HCT116 (cell line): ENCODE results near the gene CPEB2. TPM values are rescaled to one million over a fixed set of nuclear protein-coding genes. Genes with fewer than 3 reads are reported as not detected.

Source experiments
- ATAC-seq: fragments of 200-7000 bp; cut with Tn5 transposase; 2 replicates; pipeline ENCODE4 v1.9.1; 2020; ENCODE audit warnings: mild to moderate bottlenecking, moderate library complexity
- BruUV-seq: library from RNA; stranded (reverse); fragments of 400-500 nt; replicated peaks from 2 replicates; lab custom pipeline; 2021; lab: Mats Ljungman, UMichigan
- CTCF ChIA-PET: fragments of 300-600 bp; sonication (Branson Sonifier 250); formaldehyde crosslinking; loops from one replicate; lab custom pipeline; 2021; ENCODE audit warnings: antibody characterized with exemption; lab: Charles Lee
- POLR2A ChIA-PET: fragments of 300-600, 350-600 bp; sonication (Branson Sonifier 250); formaldehyde crosslinking; loops from one replicate; lab custom pipeline; 2021; ENCODE audit warnings: antibody characterized with exemption; lab: Charles Lee
- RAD21 ChIA-PET, 2 experiments: fragments of 300-600 bp; sonication (Branson Sonifier 250); formaldehyde crosslinking; loops; one replicate each; lab custom pipeline; 2023; ENCODE audit warnings: low total read pairs in 2 of 2; ENCODE audit not compliant: uncharacterized antibody in 2 of 2, unreplicated experiment in 2 of 2, low non-redundant PET in 1 of 2; lab: Charles Lee
- DNase-seq: peaks from one replicate; pipeline ENCODE4 v3.0.0-alpha.2; 2010; ENCODE audit warnings: low read depth, low spot score
- H2AFZ ChIP-seq: fragments of 200-600 bp; shearing (Covaris generic), sonication (generic); 2 replicates; pipeline ENCODE4 v1.6.1; 2017; ENCODE audit warnings: low read depth, mixed run types, mixed read lengths, antibody characterized with exemption, low read length; ENCODE audit not compliant: poor library complexity, severe bottlenecking
- H3K27ac ChIP-seq: 2 replicates; pipeline ENCODE4 v1.5.1; 2012; ENCODE audit warnings: low read depth, low read length
- H3K27me3 ChIP-seq: fragments of 200-600 bp; sonication (generic); 2 replicates; pipeline ENCODE4 v1.6.1; 2016; ENCODE audit warnings: mixed run types, low read length, mixed read lengths; ENCODE audit not compliant: insufficient read depth
- H3K36me3 ChIP-seq, 2 experiments: fragments of 200-500 bp in 1 of 2; fragments of 200-600 bp in 1 of 2; sonication (Bioruptor generic) in 1 of 2; sonication (generic) in 1 of 2; 2 replicates each; pipeline versions ENCODE4 v1.5.1 to v1.6.1; 2014 to 2016; ENCODE audit warnings: low read length in 2 of 2, inconsistent platforms in 1 of 2, mixed read lengths in 1 of 2, mixed run types in 1 of 2; ENCODE audit not compliant: insufficient read depth in 2 of 2, control insufficient read depth in 1 of 2
- H3K4me1 ChIP-seq, 2 experiments: fragments of 200-600 bp in 1 of 2; sonication (generic) in 1 of 2; 2 replicates each; pipeline versions ENCODE4 v1.5.1 to v1.6.1; 2012 to 2017; ENCODE audit warnings: low read length in 2 of 2, inconsistent platforms in 1 of 2, mild to moderate bottlenecking in 1 of 2, mixed read lengths in 1 of 2, mixed run types in 1 of 2, moderate library complexity in 1 of 2; ENCODE audit not compliant: insufficient read depth in 2 of 2, control insufficient read depth in 1 of 2
- H3K4me2 ChIP-seq: fragments of 200-600 bp; sonication (generic); 2 replicates; pipeline ENCODE4 v1.6.1; 2017; ENCODE audit warnings: mixed run types, low read length, mixed read lengths
- H3K4me3 ChIP-seq, 2 experiments: fragments of 200-600 bp in 1 of 2; sonication (generic) in 1 of 2; replicated peaks in 1 of 2; 2 replicates each; pipeline ENCODE4 v1.5.1; 2011 to 2016; ENCODE audit warnings: low read length in 2 of 2, control low read depth in 1 of 2, low read depth in 1 of 2, mild to moderate bottlenecking in 1 of 2, mixed read lengths in 1 of 2, mixed run types in 1 of 2
- H3K79me2 ChIP-seq: fragments of 200-600 bp; sonication (generic); 2 replicates; pipeline ENCODE4 v1.6.1; 2017; ENCODE audit warnings: mild to moderate bottlenecking, mixed run types, low read length, moderate library complexity, mixed read lengths; ENCODE audit not compliant: insufficient read depth
- H3K9ac ChIP-seq: fragments of 200-600 bp; sonication (generic); 2 replicates; pipeline ENCODE4 v1.6.1; 2016; ENCODE audit warnings: low read length, mixed read lengths
- H3K9me2 ChIP-seq: fragments of 200-600 bp; sonication (generic), shearing (Covaris generic); 2 replicates; pipeline ENCODE4 v1.6.1; 2017; ENCODE audit warnings: mixed run types, mild to moderate bottlenecking, moderate library complexity; ENCODE audit not compliant: insufficient read depth
- H3K9me3 ChIP-seq, 2 experiments: fragments of 200-500 bp in 1 of 2; fragments of 200-600 bp in 1 of 2; sonication (Bioruptor generic) in 1 of 2; sonication (generic) in 1 of 2; 2 replicates each; pipeline ENCODE4 v1.6.1; 2014 to 2017; ENCODE audit warnings: low read length in 2 of 2, mixed read lengths in 2 of 2, inconsistent platforms in 1 of 2, low read depth in 1 of 2, mild to moderate bottlenecking in 1 of 2, mixed run types in 1 of 2, moderate library complexity in 1 of 2; ENCODE audit not compliant: control insufficient read depth in 1 of 2, insufficient read depth in 1 of 2
- H4K20me1 ChIP-seq: fragments of 200-600 bp; sonication (generic), shearing (Covaris generic); 2 replicates; pipeline ENCODE4 v1.6.1; 2017; ENCODE audit warnings: mixed run types, mild to moderate bottlenecking, moderate library complexity; ENCODE audit not compliant: insufficient read depth
- CBX3 ChIP-seq: IDR thresholded peaks from 2 replicates; pipeline ENCODE4 v1.6.1; 2012; ENCODE audit warnings: low read depth
- CEBPB ChIP-seq: IDR thresholded peaks from 2 replicates; pipeline ENCODE4 v1.6.1; 2012; ENCODE audit warnings: low read depth
- EGR1 ChIP-seq: IDR thresholded peaks from 2 replicates; pipeline ENCODE4 v1.6.1; 2012; ENCODE audit warnings: low read depth
- ELF1 ChIP-seq: IDR thresholded peaks from 2 replicates; pipeline ENCODE4 v1.6.1; 2012; ENCODE audit warnings: low read depth, borderline replicate concordance
- EZH2 ChIP-seq: fragments of 200-600 bp; sonication (generic); IDR thresholded peaks from 2 replicates; pipeline ENCODE4 v1.6.1; 2017; ENCODE audit warnings: antibody characterized with exemption, mixed run types
- FOSL1 ChIP-seq: IDR thresholded peaks from 2 replicates; pipeline ENCODE4 v1.6.1; 2012; ENCODE audit warnings: low read depth
- JUND ChIP-seq: IDR thresholded peaks from 2 replicates; pipeline ENCODE4 v1.6.1; 2012
- POLR2A ChIP-seq: IDR thresholded peaks from 2 replicates; pipeline ENCODE4 v1.7.0; 2011; ENCODE audit warnings: borderline replicate concordance; ENCODE audit not compliant: insufficient read depth, insufficient read length; ENCODE audit errors: extremely low read depth
- POLR2AphosphoS5 ChIP-seq: IDR thresholded peaks from 2 replicates; pipeline ENCODE4 v1.6.1; 2011; ENCODE audit warnings: mild to moderate bottlenecking, low read depth, low read length, moderate library complexity
- RAD21 ChIP-seq: IDR thresholded peaks from 2 replicates; pipeline ENCODE4 v1.6.1; 2012; ENCODE audit warnings: low read depth, mild to moderate bottlenecking
- SP1 ChIP-seq: IDR thresholded peaks from 2 replicates; pipeline ENCODE4 v1.6.1; 2012; ENCODE audit warnings: low read depth
- SRF ChIP-seq: IDR thresholded peaks from 2 replicates; pipeline ENCODE4 v1.6.1; 2012; ENCODE audit warnings: low read depth
- TCF7L2 ChIP-seq: IDR thresholded peaks from 2 replicates; pipeline ENCODE4 v1.7.0; 2011; ENCODE audit warnings: borderline replicate concordance, inconsistent platforms; ENCODE audit not compliant: insufficient read depth, insufficient read length; ENCODE audit errors: extremely low read depth
- YY1 ChIP-seq: IDR thresholded peaks from 2 replicates; pipeline ENCODE4 v1.6.1; 2011; ENCODE audit warnings: low read length, low read depth, moderate library complexity, mild to moderate bottlenecking; ENCODE audit not compliant: insufficient replicate concordance; ENCODE audit errors: extremely low read depth
- ZFX ChIP-seq: fragments of 450-650 bp; IDR thresholded peaks from 2 replicates; pipeline ENCODE4 v1.6.1; 2017
- ZNF274 ChIP-seq: fragments of 200-500 bp; sonication (Bioruptor generic); IDR thresholded peaks from 2 replicates; pipeline ENCODE4 v1.6.1; 2014; ENCODE audit warnings: mild to moderate bottlenecking, low read depth, low read length, inconsistent platforms
- intact Hi-C: fragments of 100-400 bp; cut with micrococcal nuclease; formaldehyde crosslinking; loops from 2 replicates; pipeline ENCODE4 v1.10.0; 2022
- total RNA-seq: library from RNA; stranded (reverse); gene quantifications from one replicate; pipeline ENCODE4 v1.2.1, GENCODE V29; 2021; ENCODE audit not compliant: unreplicated experiment
- TF ChIP-seq, protein P1 (sequence below): IDR thresholded peaks from 2 replicates; pipeline ENCODE4 v1.6.1; 2012
- TF ChIP-seq, protein P2 (sequence below), 3 experiments: fragments of 200-600 bp in 1 of 3; sonication (generic) in 1 of 3; IDR thresholded peaks in 2 of 3; conservative IDR thresholded peaks in 1 of 3; 2 replicates each; pipeline ENCODE4 v1.5.1; 2012 to 2017; ENCODE audit warnings: low read depth in 2 of 3, low read length in 2 of 3, antibody characterized with exemption in 1 of 3, borderline replicate concordance in 1 of 3, control low read depth in 1 of 3, mild to moderate bottlenecking in 1 of 3, mixed read lengths in 1 of 3, mixed run types in 1 of 3, moderate library complexity in 1 of 3; ENCODE audit not compliant: insufficient read depth in 1 of 3
- TF ChIP-seq, protein P3 (sequence below): IDR thresholded peaks from 2 replicates; pipeline ENCODE4 v1.6.1; 2012
- TF ChIP-seq, protein P4 (sequence below): IDR thresholded peaks from 2 replicates; pipeline ENCODE4 v1.6.1; 2011; ENCODE audit warnings: mild to moderate bottlenecking, low read length, moderate library complexity; ENCODE audit not compliant: insufficient replicate concordance; ENCODE audit errors: extremely low read depth

CPEB2 gene
- total RNA-seq, 1 experiment from 2014 or later, result 1.3 TPM

DNA sequence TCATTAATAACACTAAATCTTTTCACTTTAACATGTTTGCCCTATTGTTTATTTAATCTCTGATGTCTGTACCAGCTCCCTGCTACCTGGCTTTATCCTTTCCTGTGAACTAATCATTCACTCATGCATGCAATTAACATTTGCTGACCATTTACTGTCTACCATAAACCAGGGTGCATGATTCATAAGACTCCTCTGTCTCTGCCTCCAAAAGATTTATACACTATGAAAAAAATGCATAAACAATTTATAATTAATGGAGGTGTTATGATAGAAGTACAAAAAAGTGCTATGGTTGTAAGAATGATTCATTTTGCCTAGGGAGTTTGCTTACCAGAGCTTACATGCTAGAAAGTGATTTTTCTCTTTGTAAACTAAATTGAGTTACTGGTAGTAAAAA is 24.5 kb upstream of the CPEB2 start:
- H3K4me3 ChIP-seq, result no peak overlapping the region
- no TSS peak for BruUV-seq
- no peak overlapping the region for H3K9ac ChIP-seq
- ChIA-PET CTCF (no interaction called here), POLR2A (no interaction called here), RAD21 (no interaction called here)
- no peaks in the 10 kb centered on the region for H3K4me1 ChIP-seq
- H4K20me1 ChIP-seq, result no peaks in the 10 kb centered on the region
- no peak for TF ChIP-seq ZNF274
- TF ChIP-seq CEBPB, result no peak
- TF ChIP-seq, protein P1, sequence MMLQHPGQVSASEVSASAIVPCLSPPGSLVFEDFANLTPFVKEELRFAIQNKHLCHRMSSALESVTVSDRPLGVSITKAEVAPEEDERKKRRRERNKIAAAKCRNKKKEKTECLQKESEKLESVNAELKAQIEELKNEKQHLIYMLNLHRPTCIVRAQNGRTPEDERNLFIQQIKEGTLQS, result no peak
- TF ChIP-seq ELF1, result no peak
- TF ChIP-seq JUND, result no peak
- no peak for TF ChIP-seq TCF7L2
- TF ChIP-seq, protein P2, sequence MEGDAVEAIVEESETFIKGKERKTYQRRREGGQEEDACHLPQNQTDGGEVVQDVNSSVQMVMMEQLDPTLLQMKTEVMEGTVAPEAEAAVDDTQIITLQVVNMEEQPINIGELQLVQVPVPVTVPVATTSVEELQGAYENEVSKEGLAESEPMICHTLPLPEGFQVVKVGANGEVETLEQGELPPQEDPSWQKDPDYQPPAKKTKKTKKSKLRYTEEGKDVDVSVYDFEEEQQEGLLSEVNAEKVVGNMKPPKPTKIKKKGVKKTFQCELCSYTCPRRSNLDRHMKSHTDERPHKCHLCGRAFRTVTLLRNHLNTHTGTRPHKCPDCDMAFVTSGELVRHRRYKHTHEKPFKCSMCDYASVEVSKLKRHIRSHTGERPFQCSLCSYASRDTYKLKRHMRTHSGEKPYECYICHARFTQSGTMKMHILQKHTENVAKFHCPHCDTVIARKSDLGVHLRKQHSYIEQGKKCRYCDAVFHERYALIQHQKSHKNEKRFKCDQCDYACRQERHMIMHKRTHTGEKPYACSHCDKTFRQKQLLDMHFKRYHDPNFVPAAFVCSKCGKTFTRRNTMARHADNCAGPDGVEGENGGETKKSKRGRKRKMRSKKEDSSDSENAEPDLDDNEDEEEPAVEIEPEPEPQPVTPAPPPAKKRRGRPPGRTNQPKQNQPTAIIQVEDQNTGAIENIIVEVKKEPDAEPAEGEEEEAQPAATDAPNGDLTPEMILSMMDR (IDR thresholded peaks at IDR 0.05 in 2 of 3, conservative IDR thresholded peaks at IDR 0.05 in 1 of 3; ENCODE audit: borderline replicate concordance in 1 of 3, insufficient read depth in 1 of 3, low read depth in 2 of 3, low read length in 2 of 3), result no peak
- TF ChIP-seq YY1, result no peak
- no peak for TF ChIP-seq EZH2
- TF ChIP-seq POLR2AphosphoS5, result no peak
- TF ChIP-seq ZFX, result no peak
- TF ChIP-seq, protein P3, sequence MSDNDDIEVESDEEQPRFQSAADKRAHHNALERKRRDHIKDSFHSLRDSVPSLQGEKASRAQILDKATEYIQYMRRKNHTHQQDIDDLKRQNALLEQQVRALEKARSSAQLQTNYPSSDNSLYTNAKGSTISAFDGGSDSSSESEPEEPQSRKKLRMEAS, result no peak
- TF ChIP-seq SRF, result no peak
- no peak for TF ChIP-seq FOSL1
- no peak for TF ChIP-seq SP1
- no peak for TF ChIP-seq RAD21
- TF ChIP-seq, protein P4, sequence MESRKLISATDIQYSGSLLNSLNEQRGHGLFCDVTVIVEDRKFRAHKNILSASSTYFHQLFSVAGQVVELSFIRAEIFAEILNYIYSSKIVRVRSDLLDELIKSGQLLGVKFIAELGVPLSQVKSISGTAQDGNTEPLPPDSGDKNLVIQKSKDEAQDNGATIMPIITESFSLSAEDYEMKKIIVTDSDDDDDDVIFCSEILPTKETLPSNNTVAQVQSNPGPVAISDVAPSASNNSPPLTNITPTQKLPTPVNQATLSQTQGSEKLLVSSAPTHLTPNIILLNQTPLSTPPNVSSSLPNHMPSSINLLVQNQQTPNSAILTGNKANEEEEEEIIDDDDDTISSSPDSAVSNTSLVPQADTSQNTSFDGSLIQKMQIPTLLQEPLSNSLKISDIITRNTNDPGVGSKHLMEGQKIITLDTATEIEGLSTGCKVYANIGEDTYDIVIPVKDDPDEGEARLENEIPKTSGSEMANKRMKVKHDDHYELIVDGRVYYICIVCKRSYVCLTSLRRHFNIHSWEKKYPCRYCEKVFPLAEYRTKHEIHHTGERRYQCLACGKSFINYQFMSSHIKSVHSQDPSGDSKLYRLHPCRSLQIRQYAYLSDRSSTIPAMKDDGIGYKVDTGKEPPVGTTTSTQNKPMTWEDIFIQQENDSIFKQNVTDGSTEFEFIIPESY, result no peak
- TF ChIP-seq CBX3, result no peak
- no peak for TF ChIP-seq POLR2A
- no peak for TF ChIP-seq EGR1
- H3K36me3 ChIP-seq, result no peaks in the 10 kb centered on the region
- no peak overlapping the region for H2AFZ ChIP-seq
- no peak overlapping the region for H3K27ac ChIP-seq
- H3K9me3 ChIP-seq, result no peaks in the 10 kb centered on the region
- no peak overlapping the region for H3K4me2 ChIP-seq
- intact Hi-C loops, result no loop called here
- no peaks in the 10 kb centered on the region for H3K79me2 ChIP-seq
- ATAC-seq (no peak), DNase-seq (no peak)
- no peaks in the 10 kb centered on the region for H3K27me3 ChIP-seq
- no peaks in the 10 kb centered on the region for H3K9me2 ChIP-seq
